Measurements from ENCODE around the gene ST3GAL6. TPM values are rescaled to one million over a fixed set of nuclear protein-coding genes. Genes with fewer than 3 reads are reported as not detected.

Gene ST3GAL6
- polyA plus RNA-seq, 12 donors: 4.5 to 15.1 (median 6.8) TPM; not detected in 1

- DNase-seq: no peak
These were observed 13.0 kb downstream of the ST3GAL6 start for GRCh38 chr3:98776140-98776493.

DNA sequence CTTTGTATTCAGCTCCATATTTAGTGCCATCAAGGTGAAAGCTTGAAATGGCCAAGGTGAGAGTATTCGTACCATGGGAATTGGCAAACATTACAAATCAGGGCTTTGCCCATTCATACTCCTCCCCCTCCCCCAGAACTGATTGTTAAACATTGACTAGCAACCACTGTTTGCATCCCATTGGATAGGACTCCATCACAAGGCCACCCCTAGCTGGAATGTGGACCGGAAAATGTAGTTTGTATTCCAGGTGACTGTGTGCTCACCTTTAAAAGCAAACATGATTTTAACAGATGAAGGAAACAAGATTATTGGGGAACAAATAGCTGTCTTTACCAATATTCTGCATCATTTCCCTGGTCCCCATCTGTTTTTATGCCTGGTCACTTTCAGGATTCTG, 14.1 kb downstream of the ST3GAL6 start:
- no peak for DNase-seq

DNA sequence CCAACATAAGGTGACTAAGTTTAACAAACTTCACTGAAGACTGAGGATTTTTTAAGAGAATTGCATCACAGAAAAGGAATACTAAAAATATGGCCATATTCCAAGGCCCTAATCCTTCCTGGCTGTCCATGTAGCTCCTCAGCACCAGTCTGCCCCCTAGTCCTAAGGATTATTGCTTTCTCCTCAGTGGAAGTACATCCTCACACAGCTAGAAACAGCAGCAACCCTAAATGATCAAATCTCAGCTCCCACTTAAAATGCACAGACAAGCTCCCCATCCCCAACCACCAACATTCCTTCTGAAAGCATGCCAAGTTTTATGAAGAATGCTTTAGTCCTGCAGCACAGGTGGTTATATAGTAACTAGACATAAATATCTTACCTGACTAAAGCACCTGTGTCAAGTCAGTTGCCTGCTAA, 14.7 kb downstream of the ST3GAL6 start:
- no peak for DNase-seq

DNA sequence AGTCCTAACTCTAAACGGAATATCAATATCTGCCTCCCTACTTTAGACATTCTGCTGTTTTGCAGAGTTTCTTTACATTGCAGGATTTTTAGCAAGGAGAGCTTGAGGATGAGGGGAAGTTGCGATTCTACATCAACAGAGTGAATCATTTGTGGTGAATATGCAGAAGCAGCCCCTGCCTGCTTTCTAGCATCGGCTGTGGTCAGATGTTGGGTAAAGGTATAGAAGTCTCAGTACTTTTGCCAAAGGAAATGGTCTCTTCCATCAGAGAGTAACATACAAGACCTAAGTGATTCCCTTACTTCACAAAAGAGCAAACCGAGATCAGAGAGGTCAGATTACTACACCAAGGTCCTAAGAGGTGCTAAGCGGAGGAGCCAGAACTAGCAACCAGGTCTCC, 15.2 kb downstream of the ST3GAL6 start:
- no peak for DNase-seq

DNA sequence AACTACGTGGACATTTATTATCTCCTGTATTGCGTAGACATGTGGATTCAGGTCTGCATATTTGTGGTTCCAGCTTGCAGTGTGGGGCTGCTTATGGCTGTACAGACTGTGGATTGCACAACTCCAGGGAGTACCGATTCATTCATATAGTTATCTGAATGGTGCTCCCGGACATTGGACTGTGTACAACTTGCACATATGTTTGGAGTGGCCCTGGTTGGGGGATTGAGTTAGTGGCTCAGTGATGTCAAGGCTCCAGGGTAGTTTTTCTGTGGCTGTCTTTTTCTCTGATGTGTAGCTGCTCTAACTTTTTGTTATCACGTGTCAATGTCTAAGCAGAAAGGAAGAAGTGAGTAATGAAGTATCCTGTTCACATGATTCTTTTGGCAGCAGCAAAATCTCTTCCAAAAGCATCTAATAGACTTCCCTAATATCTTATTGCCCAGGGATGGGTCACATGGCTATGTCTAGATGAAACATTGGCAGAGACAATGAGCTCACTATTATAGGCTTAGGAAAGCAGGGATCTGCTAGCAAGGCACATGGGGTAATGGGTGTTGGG, 15.8 kb downstream of the ST3GAL6 start:
- DNase-seq: peak; percentile 49

DNA sequence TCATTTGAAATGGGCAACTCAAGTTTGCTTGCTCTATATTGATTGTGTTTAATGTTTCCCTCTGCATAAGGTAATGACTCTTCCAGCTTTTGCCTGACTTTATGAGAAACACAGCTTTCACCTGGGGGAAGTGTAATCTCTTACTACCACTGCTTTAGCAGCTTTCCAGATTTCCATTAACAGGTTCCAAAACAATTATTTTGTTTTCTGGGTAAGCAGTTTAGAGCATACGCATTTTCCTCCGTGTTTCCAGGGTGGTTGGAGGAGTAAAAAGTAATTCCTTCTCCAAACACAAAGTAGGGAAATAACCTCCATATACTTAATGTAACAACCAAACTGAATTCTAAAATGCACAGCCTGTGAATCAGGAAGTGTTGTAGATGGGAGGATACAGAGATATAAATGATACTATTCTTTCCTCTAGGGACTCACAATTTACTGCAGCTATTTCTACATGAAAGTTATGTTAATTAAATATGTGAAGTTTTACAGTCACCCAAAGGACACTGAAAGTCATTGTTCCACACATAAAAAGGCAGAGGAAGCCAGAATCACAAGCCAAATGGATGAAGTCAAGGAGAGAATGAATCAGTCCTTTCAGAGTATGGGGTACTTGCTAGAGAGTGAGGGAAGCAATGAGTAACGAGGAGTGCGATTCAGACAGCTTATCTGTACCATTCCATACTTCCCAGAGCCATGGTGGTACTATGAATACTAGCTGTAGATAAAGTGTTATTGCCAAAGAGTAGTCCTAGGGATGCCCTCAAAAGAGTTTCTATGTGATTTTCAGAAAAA, 16.6 kb downstream of the ST3GAL6 start:
- DNase-seq: peak; percentile 18

- DNase-seq: no peak
These were observed 17.2 kb downstream of the ST3GAL6 start for GRCh38 chr3:98780343-98780742.

- DNase-seq: no peak
These were observed 19.8 kb downstream of the ST3GAL6 start for GRCh38 chr3:98782824-98783500.

DNA sequence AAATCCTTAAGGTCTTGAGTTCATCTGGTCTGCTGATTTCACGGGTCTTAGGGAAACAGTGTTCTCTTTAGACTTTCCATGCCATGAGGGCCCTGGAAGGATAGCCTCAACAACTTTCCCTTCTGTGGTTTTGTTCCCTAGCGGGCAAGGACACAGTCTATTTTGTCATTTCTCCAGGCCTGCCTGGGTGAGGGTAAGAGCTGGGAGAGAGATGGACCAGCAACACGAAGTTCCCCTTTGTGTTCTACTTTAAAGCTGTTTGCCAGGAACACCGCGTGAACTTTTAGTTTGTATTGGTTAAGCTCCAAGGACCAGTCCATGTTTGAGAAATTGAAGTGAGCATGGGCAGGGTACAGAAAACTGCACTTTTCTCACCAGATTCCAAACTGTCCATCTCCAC, 20.9 kb downstream of the ST3GAL6 start:
- DNase-seq: no peak

DNA sequence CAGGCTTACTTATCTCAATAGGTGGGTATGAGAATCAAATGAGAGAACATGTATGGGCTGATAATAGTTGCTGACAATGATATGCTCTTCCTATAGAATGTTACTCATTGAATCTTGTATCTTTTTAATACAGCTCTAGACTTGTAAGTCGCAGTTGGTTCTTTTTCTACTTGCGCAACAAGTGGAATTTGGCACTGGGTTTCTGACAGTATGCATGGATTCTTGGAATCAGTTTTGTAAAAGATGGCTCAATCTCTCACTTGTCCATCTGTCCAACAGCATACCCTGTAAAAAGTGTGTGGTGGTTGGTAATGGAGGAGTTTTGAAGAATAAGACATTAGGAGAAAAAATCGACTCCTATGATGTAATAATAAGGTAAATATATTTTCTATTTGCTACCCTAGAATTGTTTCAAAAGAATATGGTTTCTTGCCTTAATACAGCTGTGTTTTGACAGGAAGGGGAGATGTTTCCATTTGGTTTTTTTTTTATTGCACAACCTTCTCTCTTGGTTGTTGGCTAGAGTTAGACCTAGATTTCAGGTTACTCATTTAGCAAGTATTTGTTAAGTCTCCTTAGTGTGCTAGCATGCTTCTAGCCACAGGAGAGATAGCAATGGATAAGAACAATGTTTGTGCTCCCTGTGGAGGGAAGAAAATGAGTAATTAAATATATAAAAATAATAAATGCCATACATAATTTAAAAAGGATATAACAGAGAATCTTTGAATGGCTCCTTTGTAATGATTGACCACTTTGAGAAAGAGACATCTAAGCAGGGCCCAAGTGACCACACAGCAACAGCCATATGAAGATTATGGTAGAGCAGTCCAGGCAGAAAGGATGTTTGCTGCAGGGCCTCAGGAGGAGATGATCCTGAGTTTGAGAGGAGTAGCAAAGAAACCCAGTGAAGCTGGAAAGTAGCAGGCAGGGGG, 21.8 kb downstream of the ST3GAL6 start:
- no peak for DNase-seq

- no peak for DNase-seq
These were observed 23.3 kb downstream of the ST3GAL6 start for GRCh38 chr3:98786364-98787006.

GRCh38 chr3:98787181-98787580, 24.0 kb downstream of the ST3GAL6 start:
- no peak for DNase-seq

- DNase-seq: no peak
These were observed 25.5 kb downstream of the ST3GAL6 start for GRCh38 chr3:98788651-98789050.

- no peak for DNase-seq
These were observed 28.5 kb downstream of the ST3GAL6 start for GRCh38 chr3:98791341-98792325.

DNA sequence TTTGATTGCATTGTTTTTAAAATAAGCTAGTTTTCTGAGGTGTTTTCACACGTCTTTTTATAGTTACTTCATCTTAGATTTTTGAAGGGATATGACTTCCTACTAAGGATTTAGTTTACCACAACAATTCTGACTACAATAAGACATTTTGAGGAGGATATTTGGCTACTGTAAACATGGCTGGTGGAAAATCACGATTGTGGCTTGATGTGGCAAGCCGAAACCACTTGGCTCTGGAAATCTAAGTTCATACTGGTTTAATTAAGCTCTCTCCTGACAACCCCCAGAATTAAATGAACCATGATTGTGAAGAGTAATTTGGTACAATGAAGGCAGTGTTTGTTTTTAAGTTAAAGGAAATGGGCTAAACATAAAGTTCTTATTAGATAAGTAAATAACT, 30.8 kb downstream of the ST3GAL6 start:
- no peak for DNase-seq

GRCh38 chr3:98796334-98796733, 33.2 kb downstream of the ST3GAL6 start:
- DNase-seq: no peak

GRCh38 chr3:98797905-98798304, 34.8 kb downstream of the ST3GAL6 start:
- no peak for DNase-seq

DNA sequence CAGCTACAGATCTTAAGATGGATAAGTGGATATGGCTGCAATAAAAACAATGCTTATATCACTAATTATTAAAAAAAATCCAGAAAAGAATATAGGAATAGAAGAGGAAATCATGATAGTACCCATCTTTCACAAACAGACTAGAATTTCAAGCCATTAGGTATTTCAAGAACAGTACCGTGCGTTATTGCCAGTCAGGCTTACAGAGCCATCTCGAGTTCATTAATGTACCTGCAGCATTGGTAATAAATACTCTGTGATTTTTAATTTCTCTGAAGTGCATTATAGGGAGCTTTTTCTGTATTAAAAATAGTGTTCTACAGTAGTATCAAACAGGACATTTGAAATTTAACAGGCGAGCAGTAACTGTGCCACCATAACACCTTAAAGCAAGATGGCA, 35.7 kb downstream of the ST3GAL6 start:
- DNase-seq: no peak

DNA sequence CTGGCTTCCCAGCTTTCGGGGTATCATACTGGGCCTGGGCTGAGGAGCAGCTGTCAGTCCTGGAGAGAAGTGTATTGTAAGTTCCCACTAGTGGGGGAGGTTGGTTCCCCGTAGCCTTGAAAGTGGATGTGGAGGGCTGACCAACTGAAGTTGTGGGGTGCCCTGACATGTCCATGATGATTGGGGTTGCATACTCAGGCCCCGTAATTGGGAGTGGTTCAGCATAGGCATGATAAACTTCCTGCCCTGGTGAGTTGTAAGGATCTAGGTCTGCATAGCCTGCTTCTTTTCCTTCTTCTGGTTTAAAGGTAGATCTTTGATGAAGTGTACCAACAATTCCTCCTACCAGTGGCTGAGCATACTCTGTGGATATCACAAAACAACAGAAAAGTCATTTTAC, 36.3 kb downstream of the ST3GAL6 start:
- DNase-seq: no peak

GRCh38 chr3:98800401-98800800, 37.3 kb downstream of the ST3GAL6 start:
- DNase-seq: no peak
